ENCODE results near the gene ATL3. TPM values are rescaled to one million over a fixed set of nuclear protein-coding genes. Genes with fewer than 3 reads are reported as not detected.

Gene ATL3
- total RNA-seq, 1 experiment from 2014 or later: 79.0 TPM

- H3K4me1 ChIP-seq (ENCODE audit: control insufficient read depth, insufficient read depth, low read length): no peaks in the 10 kb centered on the region
- no peak for ATAC-seq
Measured at GRCh38 chr11:63694596-63694995, 23.4 kb upstream of the ATL3 start.

GRCh38 chr11:63687845-63688244 lies 16.7 kb upstream of the ATL3 start:
- POLR2A ChIA-PET: interaction anchor here (0.5 kb wide), 1 partner anchor 38 kb away, joined by 3 read pairs; no protein-coding TSS in a partner anchor

More at GRCh38 chr11:63694596-63694995, 23.4 kb upstream of the ATL3 start:
- no peak for TF ChIP-seq REST (IDR thresholded peaks at IDR 0.05; ENCODE audit: insufficient read depth in 1 of 2, low read depth in 2 of 2, low read length in 1 of 2)
- no peak for TF ChIP-seq TCF7L2 (IDR thresholded peaks at IDR 0.05; ENCODE audit: low read depth, low read length)
- TF ChIP-seq POLR2AphosphoS5 (IDR thresholded peaks at IDR 0.05; ENCODE audit: low read depth, low read length): no peak
- TF ChIP-seq SIN3A (IDR thresholded peaks at IDR 0.05; ENCODE audit: borderline replicate concordance, insufficient read depth, low read depth, low read length): no peak
- no peak for TF ChIP-seq CTCF (IDR thresholded peaks at IDR 0.05)
- H3K9me3 ChIP-seq (ENCODE audit: control insufficient read depth, insufficient read depth, low read depth, low read length): no peaks in the 10 kb centered on the region
- intact Hi-C loops (cut with micrococcal nuclease; ENCODE audit: unreplicated experiment) (no loop called here), in situ Hi-C loops (cut with HindIII; ENCODE audit: low pct_unique_long_range_greater_than_20kb, low sequenced_read_pairs) (no loop called here)
- CTCF ChIA-PET: no interaction called here
- BruUV-seq (replicated peaks): no TSS peak
- H3K27me3 ChIP-seq (ENCODE audit: control insufficient read depth, insufficient read depth, low read length): no peaks in the 10 kb centered on the region
- H3K27ac ChIP-seq (ENCODE audit: low read length): no peak overlapping the region
- no peak overlapping the region for H3K4me3 ChIP-seq (ENCODE audit: low read depth in 2 of 2, low read length in 2 of 2)
- H3K36me3 ChIP-seq (ENCODE audit: control insufficient read depth, insufficient read depth, low read length): no peaks in the 10 kb centered on the region
- DNase-seq (ENCODE audit: low read depth, low spot score): no peak
- POLR2A ChIA-PET: interaction anchor here (0.5 to 0.6 kb wide), 2 partner anchors 23 to 32 kb away, joined by 7 to 10 read pairs; no protein-coding TSS in a partner anchor

More at GRCh38 chr11:63687845-63688244, 16.7 kb upstream of the ATL3 start:
- Histone ChIP-seq H3K9me3 (ENCODE audit: control insufficient read depth, insufficient read depth, low read depth, low read length) (no peaks in the 10 kb centered on the region), H3K36me3 (ENCODE audit: control insufficient read depth, insufficient read depth, low read length) (no peaks in the 10 kb centered on the region), H3K4me3 (ENCODE audit: low read depth in 2 of 2, low read length in 2 of 2) (no peak overlapping the region), H3K27me3 (ENCODE audit: control insufficient read depth, insufficient read depth, low read length) (no peaks in the 10 kb centered on the region), H3K27ac (ENCODE audit: low read length) (no peak overlapping the region), H3K4me1 (ENCODE audit: control insufficient read depth, insufficient read depth, low read length) (peaks cover 13% of the 10 kb centered on the region; the same call in 1 of the 2 replicates)
- no peak for TF ChIP-seq POLR2AphosphoS5 (IDR thresholded peaks at IDR 0.05; ENCODE audit: low read depth, low read length)
- no peak for TF ChIP-seq TCF7L2 (IDR thresholded peaks at IDR 0.05; ENCODE audit: low read depth, low read length)
- TF ChIP-seq CTCF (IDR thresholded peaks at IDR 0.05): no peak
- no peak for TF ChIP-seq REST (IDR thresholded peaks at IDR 0.05; ENCODE audit: insufficient read depth in 1 of 2, low read depth in 2 of 2, low read length in 1 of 2)
- TF ChIP-seq SIN3A (IDR thresholded peaks at IDR 0.05; ENCODE audit: borderline replicate concordance, insufficient read depth, low read depth, low read length): no peak
- BruUV-seq (replicated peaks): no TSS peak
- intact Hi-C loops (cut with micrococcal nuclease; ENCODE audit: unreplicated experiment): no loop called here
- ATAC-seq: no peak
- CTCF ChIA-PET: no interaction called here
- DNase-seq (ENCODE audit: low read depth, low spot score): no peak
- in situ Hi-C loops (cut with HindIII; ENCODE audit: low pct_unique_long_range_greater_than_20kb, low sequenced_read_pairs): no loop called here
